Keratinocyte (primary cell): Measurements from ENCODE around the gene BMPER.

Experiments
- EZH2 ChIP-seq: IDR thresholded peaks from one replicate; pipeline ENCODE4 v1.6.1; 2012; ENCODE audit warnings: inconsistent platforms, mild to moderate bottlenecking, low read length, moderate library complexity
- TF ChIP-seq, protein P1 (sequence below), 3 experiments: IDR thresholded peaks in 1 of 3; conservative IDR thresholded peaks in 1 of 3; optimal IDR thresholded peaks in 1 of 3; 2 replicates in 2 of 3; 3 replicates in 1 of 3; pipeline versions ENCODE3 to v1.5.1; 2011; ENCODE audit warnings: low read length in 3 of 3, mild to moderate bottlenecking in 3 of 3, moderate library complexity in 2 of 3, control low read depth in 1 of 3, inconsistent platforms in 1 of 3; ENCODE audit not compliant: insufficient read depth in 2 of 3; ENCODE audit errors: extremely low read depth in 1 of 3

- TF ChIP-seq, protein P1, sequence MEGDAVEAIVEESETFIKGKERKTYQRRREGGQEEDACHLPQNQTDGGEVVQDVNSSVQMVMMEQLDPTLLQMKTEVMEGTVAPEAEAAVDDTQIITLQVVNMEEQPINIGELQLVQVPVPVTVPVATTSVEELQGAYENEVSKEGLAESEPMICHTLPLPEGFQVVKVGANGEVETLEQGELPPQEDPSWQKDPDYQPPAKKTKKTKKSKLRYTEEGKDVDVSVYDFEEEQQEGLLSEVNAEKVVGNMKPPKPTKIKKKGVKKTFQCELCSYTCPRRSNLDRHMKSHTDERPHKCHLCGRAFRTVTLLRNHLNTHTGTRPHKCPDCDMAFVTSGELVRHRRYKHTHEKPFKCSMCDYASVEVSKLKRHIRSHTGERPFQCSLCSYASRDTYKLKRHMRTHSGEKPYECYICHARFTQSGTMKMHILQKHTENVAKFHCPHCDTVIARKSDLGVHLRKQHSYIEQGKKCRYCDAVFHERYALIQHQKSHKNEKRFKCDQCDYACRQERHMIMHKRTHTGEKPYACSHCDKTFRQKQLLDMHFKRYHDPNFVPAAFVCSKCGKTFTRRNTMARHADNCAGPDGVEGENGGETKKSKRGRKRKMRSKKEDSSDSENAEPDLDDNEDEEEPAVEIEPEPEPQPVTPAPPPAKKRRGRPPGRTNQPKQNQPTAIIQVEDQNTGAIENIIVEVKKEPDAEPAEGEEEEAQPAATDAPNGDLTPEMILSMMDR (optimal IDR thresholded peaks at IDR 0.05 in 1 of 3, IDR thresholded peaks at IDR 0.05 in 1 of 3, conservative IDR thresholded peaks at IDR 0.05 in 1 of 3; ENCODE audit: extremely low read depth in 1 of 3, insufficient read depth in 2 of 3, low read length in 3 of 3), result no peak
- TF ChIP-seq EZH2, result no peak
Observed at GRCh38 chr7:34157137-34157536, 251.8 kb downstream of the BMPER start.
